Measurements from ENCODE around the gene C14orf93. TPM values are rescaled to one million over a fixed set of nuclear protein-coding genes. Genes with fewer than 3 reads are reported as not detected.

Gene C14orf93
- total RNA-seq, 1 experiment from 2014 or later = 8.2 TPM

DNA sequence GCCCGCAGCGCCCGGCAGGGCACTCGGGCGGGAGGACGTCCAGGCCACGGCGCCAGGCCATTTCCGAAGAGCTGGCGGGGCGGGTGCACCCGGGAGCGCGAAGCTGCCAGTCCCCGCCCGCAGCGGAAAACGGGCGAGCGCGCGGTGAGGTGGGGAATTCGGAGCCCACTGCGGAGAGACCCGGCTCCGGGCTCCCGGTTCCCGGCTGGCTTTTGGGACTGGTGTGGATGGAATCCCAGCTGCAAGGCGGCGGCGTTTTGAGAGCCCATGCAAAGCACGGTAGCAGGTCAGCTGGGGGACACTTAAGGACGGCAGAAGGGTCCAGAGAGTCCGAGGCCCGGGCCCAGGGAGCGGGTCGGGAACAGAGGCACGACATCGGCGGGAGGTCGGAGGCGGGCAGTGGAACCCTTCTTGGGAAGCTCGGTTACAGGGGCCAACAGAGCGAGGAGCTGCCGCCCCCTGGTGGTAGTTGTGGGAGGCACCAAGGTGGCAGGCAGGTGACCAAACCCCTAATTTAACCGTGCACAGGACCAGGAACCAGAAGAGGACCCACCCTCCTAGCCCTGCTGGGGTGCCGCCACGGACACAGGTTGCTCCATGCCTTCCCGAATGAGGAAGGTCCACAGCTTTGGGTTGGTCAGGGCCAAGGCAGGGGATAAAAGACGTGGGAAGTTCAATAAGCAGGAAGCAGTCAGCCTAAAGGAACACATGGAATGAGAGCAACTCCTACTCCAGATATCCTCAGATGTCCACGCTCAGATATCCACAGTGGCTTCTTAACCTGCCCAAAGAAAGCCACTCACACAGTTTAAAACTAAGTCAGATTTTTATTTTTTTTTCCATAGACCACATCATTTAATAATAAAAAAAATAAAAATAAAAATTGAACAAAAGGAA, 48.1 kb upstream of the C14orf93 start:
- Histone ChIP-seq H2BK20ac (ENCODE audit: low read depth, low read length, poor library complexity, severe bottlenecking) (no peak overlapping the region), H2BK12ac (ENCODE audit: insufficient read length, low read depth, low read length) (no peak overlapping the region), H2BK120ac (ENCODE audit: low read depth, low read length, poor library complexity, severe bottlenecking) (no peak overlapping the region), H2BK5ac (ENCODE audit: insufficient read length, low read length) (no peak overlapping the region), H3K9me3 (ENCODE audit: control insufficient read depth, low read depth, low read length) (no peaks in the 10 kb centered on the region), H2BK15ac (ENCODE audit: low read depth, low read length) (no peak overlapping the region), H3K18ac (ENCODE audit: insufficient read length, low read depth, low read length) (peak overlapping the region; percentile 51), H3T11ph (ENCODE audit: low read length) (no peak overlapping the region), H3K79me1 (ENCODE audit: insufficient read depth, low read depth, low read length, poor library complexity, severe bottlenecking) (no peaks in the 10 kb centered on the region), H4K91ac (ENCODE audit: insufficient read length, low read depth, low read length) (no peak overlapping the region), H3K4me1 (ENCODE audit: insufficient read depth, low read length) (no peaks in the 10 kb centered on the region; the same call in 1 of the 2 replicates), H2AK5ac (ENCODE audit: insufficient read length, low read length) (no peak overlapping the region), H4K20me1 (ENCODE audit: control insufficient read depth, insufficient read depth, insufficient read length) (no peaks in the 10 kb centered on the region), H4K8ac (replicated peaks; ENCODE audit: insufficient read length, low read depth, low read length) (no peak overlapping the region), H3K56ac (ENCODE audit: insufficient read length, low read depth, low read length) (no peak overlapping the region), H3K23me2 (ENCODE audit: insufficient read length, low read depth, low read length, poor library complexity, severe bottlenecking) (peaks cover 15% of the 10 kb centered on the region), H3K9ac (ENCODE audit: extremely low read depth, insufficient read length, low read length) (peak overlapping the region; percentile 23), H3K4me2 (ENCODE audit: insufficient read depth, insufficient read length, low read length) (peak overlapping the region; percentile 96), H3K4ac (ENCODE audit: low read depth, low read length) (no peak overlapping the region), H3K23ac (ENCODE audit: insufficient read length, low read depth, low read length) (no peak overlapping the region), H4K5ac (ENCODE audit: insufficient read length, low read depth, low read length) (no peak overlapping the region), H3K79me2 (ENCODE audit: insufficient read depth, low read length) (no peaks in the 10 kb centered on the region), H3K14ac (ENCODE audit: insufficient read depth, low read length) (peak overlapping the region; percentile 71), H2AFZ (ENCODE audit: low read length) (no peak overlapping the region), H3K27me3 (ENCODE audit: insufficient read depth, low read length) (no peaks in the 10 kb centered on the region), H3K27ac (ENCODE audit: insufficient read length, low read depth, low read length) (no peak overlapping the region)
- Mint-ChIP-seq H3K4me3 (peak overlapping the region; percentile 85 to 92), H3K27me3 (ENCODE audit: low read depth) (peaks cover 9% of the 10 kb centered on the region), H3K9me3 (no peaks in the 10 kb centered on the region), H3K4me1 (peaks cover 15 to 18% of the 10 kb centered on the region in 2 experiments), H3K27ac (peak overlapping the region; percentile 85 to 96 (median 93); a peak in 5 of 7 replicates), H3K36me3 (ENCODE audit: insufficient read depth in 1 of 3, low read depth in 3 of 3) (peaks cover 26 to 57% (median 56%) of the 10 kb centered on the region in 3 experiments)
- TF ChIP-seq, protein P1, sequence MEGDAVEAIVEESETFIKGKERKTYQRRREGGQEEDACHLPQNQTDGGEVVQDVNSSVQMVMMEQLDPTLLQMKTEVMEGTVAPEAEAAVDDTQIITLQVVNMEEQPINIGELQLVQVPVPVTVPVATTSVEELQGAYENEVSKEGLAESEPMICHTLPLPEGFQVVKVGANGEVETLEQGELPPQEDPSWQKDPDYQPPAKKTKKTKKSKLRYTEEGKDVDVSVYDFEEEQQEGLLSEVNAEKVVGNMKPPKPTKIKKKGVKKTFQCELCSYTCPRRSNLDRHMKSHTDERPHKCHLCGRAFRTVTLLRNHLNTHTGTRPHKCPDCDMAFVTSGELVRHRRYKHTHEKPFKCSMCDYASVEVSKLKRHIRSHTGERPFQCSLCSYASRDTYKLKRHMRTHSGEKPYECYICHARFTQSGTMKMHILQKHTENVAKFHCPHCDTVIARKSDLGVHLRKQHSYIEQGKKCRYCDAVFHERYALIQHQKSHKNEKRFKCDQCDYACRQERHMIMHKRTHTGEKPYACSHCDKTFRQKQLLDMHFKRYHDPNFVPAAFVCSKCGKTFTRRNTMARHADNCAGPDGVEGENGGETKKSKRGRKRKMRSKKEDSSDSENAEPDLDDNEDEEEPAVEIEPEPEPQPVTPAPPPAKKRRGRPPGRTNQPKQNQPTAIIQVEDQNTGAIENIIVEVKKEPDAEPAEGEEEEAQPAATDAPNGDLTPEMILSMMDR (conservative IDR thresholded peaks at IDR 0.05) = peak; percentile 97
- peak; percentile 95 for DNase-seq
- no CpG with 5 or more reads among the region's 51 CpGs for WGBS (ENCODE audit: extremely low coverage, insufficient read length, low lambda C conversion rate)

All from H9 (cell line).